ENCODE results near the gene ALPK1. TPM values are rescaled to one million over a fixed set of nuclear protein-coding genes. Genes with fewer than 3 reads are reported as not detected.

ALPK1 gene
- total and polyA plus RNA-seq, 10 donors: 5.6 to 92.9 (median 51.0) TPM

GRCh38 chr4:112448306-112449132 lies 151.3 kb downstream of the ALPK1 start:
- Histone ChIP-seq H3K36me3 (peaks cover 0 to 44% (median 6%) of the 10 kb centered on the region in 6 donors), H3K27ac (no peak overlapping the region), H3K4me3 (no peak overlapping the region), H3K27me3 (replicated peaks in 1 of 7) (no peaks in the 10 kb centered on the region), H3K9me3 (peaks cover 0 to 34% (median 27%) of the 10 kb centered on the region in 8 donors), H3K4me1 (no peaks in the 10 kb centered on the region)
- intact Hi-C loops (cut with DNase I; ENCODE audit: low total_unique reads): no loop called here
- TF ChIP-seq POLR2AphosphoS5 (IDR thresholded peaks at IDR 0.05): no peak
- no peak for TF ChIP-seq POLR2A (IDR thresholded peaks at IDR 0.05)
- TF ChIP-seq CTCF (IDR thresholded peaks at IDR 0.05 in 8 of 11, conservative IDR thresholded peaks at IDR 0.05 in 3 of 11): no peak
- DNase-seq: no peak
- WGBS, 5 donors: 80 to 89% (median 88%) methylated on average over 8 of the region's 8 CpGs

GRCh38 chr4:112449708-112450107 lies 152.5 kb downstream of the ALPK1 start:
- Histone ChIP-seq H3K9me3 (peaks cover 0 to 24% (median 16%) of the 10 kb centered on the region in 8 donors), H3K27ac (no peak overlapping the region), H3K4me3 (no peak overlapping the region), H3K4me1 (no peaks in the 10 kb centered on the region), H3K27me3 (replicated peaks in 1 of 7) (no peaks in the 10 kb centered on the region), H3K36me3 (peaks cover 0 to 40% (median 6%) of the 10 kb centered on the region in 6 donors)
- intact Hi-C loops (cut with DNase I; ENCODE audit: low total_unique reads): no loop called here
- TF ChIP-seq POLR2AphosphoS5 (IDR thresholded peaks at IDR 0.05): no peak
- TF ChIP-seq CTCF (IDR thresholded peaks at IDR 0.05 in 8 of 11, conservative IDR thresholded peaks at IDR 0.05 in 3 of 11): no peak
- TF ChIP-seq POLR2A (IDR thresholded peaks at IDR 0.05): no peak
- WGBS, 5 donors: 89 to 97% (median 95%) methylated on average over 3 of the region's 3 CpGs
- no peak for DNase-seq

- WGBS, 5 donors: 80 to 88% (median 83%) methylated on average over 4 of the region's 4 CpGs
- intact Hi-C loops (cut with DNase I; ENCODE audit: low total_unique reads): no loop called here
- Histone ChIP-seq H3K36me3 (peaks cover 0 to 26% (median 6%) of the 10 kb centered on the region in 6 donors), H3K9me3 (peaks cover 0 to 10% (median 3%) of the 10 kb centered on the region in 8 donors), H3K4me3 (no peak overlapping the region), H3K27ac (no peak overlapping the region), H3K27me3 (replicated peaks in 1 of 7) (no peaks in the 10 kb centered on the region), H3K4me1 (no peaks in the 10 kb centered on the region)
- no peak for DNase-seq
- TF ChIP-seq CTCF (IDR thresholded peaks at IDR 0.05 in 8 of 11, conservative IDR thresholded peaks at IDR 0.05 in 3 of 11): no peak
- TF ChIP-seq POLR2A (IDR thresholded peaks at IDR 0.05): no peak
- no peak for TF ChIP-seq POLR2AphosphoS5 (IDR thresholded peaks at IDR 0.05)
Measured at GRCh38 chr4:112451104-112451503, 153.9 kb downstream of the ALPK1 start.

- DNase-seq: no peak
- TF ChIP-seq POLR2A (IDR thresholded peaks at IDR 0.05) (no peak), POLR2AphosphoS5 (IDR thresholded peaks at IDR 0.05) (no peak), CTCF (IDR thresholded peaks at IDR 0.05 in 8 of 11, conservative IDR thresholded peaks at IDR 0.05 in 3 of 11) (no peak)
- Histone ChIP-seq H3K4me1 (no peaks in the 10 kb centered on the region), H3K27me3 (replicated peaks in 1 of 7) (no peaks in the 10 kb centered on the region), H3K27ac (no peak overlapping the region), H3K36me3 (peaks cover 0 to 18% (median 3%) of the 10 kb centered on the region in 6 donors), H3K9me3 (peaks cover 0 to 10% (median 0%) of the 10 kb centered on the region in 8 donors), H3K4me3 (no peak overlapping the region)
- 80 to 88% (median 81%) methylated on average over 4 of the region's 4 CpGs for WGBS, 5 donors
- intact Hi-C loops (cut with DNase I; ENCODE audit: low total_unique reads): no loop called here
Measured at GRCh38 chr4:112451831-112452230, 154.7 kb downstream of the ALPK1 start.

Measured in spleen (tissue), 11 donors.